GM19463 (cell line): ENCODE results near the gene PALM.
"Not testable (repeated sequence)": the region's sequence is repeated elsewhere in the genome, so short reads cannot be mapped to it uniquely, and the experiment has no call there.

ENCODE experiments used
- ATAC-seq: cut with Tn5 transposase; IDR thresholded peaks from one replicate; pipeline ENCODE4 v1.9.1; 2021; ENCODE audit warnings: mild to moderate bottlenecking, moderate library complexity; ENCODE audit not compliant: unreplicated experiment

PALM gene

DNA sequence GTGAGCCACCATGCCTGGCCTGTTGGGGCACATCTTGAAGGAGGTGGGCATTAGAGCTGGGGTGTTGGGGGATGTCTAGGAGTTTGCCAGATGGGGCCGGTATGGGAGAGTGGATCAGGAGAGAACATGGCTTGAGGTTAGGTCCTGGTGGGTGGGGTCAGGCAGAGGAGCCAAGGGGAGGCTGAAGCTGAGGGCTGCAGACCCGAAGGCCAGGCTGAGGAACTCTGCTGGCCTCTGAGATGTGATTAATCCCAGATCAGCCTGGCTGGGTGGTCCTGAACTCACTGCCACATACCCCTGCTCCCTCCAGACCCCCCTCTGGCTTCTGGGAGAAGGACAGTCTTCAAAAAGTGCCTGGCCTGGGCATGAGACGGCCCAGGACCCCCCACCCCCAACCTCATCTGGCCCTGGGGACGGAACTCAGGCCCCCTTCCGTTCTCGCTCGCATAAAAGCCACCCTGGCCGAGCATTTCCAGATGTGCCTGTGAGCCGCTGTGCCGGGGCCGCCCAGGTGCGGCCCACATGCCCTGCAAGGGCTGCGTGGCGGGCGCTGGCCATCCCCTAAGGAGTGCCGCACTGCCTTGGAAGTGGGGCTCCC, 29.8 kb upstream of the PALM start:
- no peak for ATAC-seq

GRCh38 chr19:679418-680286, 29.1 kb upstream of the PALM start:
- peak; percentile 11 for ATAC-seq

GRCh38 chr19:680287-681028, 28.3 kb upstream of the PALM start:
- ATAC-seq = peak; percentile 80

GRCh38 chr19:681029-682019, 27.4 kb upstream of the PALM start:
- peak; percentile 42 for ATAC-seq

DNA sequence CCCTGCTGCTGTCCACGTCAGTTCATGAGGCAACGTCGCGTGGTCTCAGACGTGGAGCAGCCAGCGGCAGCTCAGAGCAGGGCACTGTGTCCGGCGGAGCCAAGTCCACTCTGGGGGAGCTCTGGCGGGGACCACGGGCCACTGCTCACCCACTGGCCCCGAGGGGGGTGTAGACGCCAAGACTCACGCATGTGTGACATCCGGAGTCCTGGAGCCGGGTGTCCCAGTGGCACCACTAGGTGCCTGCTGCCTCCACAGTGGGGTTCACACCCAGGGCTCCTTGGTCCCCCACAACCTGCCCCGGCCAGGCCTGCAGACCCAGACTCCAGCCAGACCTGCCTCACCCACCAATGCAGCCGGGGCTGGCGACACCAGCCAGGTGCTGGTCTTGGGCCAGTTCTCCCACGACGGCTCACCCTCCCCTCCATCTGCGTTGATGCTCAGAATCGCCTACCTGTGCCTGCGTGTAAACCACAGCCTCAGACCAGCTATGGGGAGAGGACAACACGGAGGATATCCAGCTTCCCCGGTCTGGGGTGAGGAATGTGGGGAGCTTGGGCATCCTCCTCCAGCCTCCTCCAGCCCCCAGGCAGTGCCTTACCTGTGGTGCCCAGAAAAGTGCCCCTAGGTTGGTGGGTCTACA, 25.9 kb upstream of the PALM start:
- ATAC-seq = no peak

DNA sequence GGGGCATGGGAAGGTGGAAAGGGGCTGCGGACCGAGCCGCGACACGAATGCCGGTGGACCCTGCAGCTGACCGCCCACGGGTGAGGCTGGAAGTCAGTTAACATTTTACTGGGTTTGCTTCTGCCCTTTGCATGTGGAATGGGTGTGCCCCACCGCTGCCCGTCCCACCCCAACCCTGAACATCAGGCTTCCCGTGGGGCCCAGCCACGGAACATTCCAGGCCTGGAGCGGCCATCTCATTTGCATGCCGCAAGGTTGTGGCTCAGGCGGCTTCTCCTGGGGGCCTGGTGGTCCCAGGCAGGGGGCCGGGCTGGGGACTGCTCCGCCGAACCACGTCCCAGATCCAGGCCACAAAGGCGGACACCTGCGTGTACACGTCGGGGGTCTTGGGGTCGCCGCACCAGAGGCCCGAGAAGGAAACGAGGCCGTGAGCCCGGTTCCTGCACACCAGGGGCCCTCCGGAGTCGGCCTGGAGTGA, 23.2 kb upstream of the PALM start:
- ATAC-seq = no peak

DNA sequence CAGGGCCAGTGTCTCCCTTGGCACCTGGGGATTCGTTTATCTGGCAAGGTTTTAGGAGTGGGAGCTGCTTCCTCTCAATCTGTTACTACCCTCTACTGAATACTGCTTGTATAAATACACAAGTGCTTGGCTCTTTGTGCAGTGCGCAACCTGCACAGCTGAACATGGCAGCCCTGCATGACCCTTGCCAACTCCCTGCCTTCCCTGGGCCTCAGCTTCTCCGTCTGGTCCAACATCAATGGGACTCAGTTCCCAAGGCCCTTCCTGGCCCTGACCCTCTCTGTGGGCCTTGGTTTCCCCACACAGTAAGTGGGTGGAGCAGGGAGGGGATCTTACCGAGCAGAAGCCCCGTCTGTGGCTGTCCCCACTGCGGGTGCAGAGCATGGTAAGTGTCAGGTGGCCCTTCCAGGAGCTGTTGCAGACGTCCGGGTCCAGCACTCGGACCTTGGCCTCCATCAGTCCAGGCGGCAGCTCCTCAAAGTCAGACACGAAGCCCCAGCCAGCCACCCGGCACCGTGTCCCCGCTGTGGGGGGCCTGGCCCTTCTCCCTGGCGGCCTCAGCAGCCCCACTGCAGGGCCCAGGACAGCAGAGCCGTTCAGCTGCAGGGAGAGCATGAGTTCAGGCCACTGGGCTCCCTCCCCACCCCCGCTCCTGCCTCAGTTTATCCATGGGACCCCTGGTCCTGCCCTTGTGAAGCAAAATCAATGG, 22.0 kb upstream of the PALM start:
- no peak for ATAC-seq

GRCh38 chr19:687569-688166, 21.1 kb upstream of the PALM start:
- no peak for ATAC-seq

DNA sequence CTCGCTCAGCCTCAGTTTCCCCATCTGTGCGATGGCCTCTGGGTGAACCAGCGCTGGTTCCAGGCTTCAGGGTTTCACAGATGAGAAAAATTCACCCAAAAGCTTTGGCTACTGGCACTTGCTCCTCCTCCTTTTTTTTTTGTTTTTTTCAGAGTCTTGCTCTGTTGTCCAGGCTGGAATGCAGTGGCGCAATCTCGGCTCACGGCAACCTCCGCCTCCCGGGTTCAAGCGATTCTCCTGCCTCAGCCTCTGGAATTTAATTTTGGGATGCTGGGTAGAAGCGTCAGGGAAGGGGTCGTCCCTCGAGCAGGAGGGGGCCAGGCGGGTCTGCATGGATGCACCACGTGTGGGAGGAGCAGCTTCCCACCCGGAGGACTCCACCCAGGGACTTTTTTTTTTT, 20.5 kb upstream of the PALM start:
- ATAC-seq = no peak

DNA sequence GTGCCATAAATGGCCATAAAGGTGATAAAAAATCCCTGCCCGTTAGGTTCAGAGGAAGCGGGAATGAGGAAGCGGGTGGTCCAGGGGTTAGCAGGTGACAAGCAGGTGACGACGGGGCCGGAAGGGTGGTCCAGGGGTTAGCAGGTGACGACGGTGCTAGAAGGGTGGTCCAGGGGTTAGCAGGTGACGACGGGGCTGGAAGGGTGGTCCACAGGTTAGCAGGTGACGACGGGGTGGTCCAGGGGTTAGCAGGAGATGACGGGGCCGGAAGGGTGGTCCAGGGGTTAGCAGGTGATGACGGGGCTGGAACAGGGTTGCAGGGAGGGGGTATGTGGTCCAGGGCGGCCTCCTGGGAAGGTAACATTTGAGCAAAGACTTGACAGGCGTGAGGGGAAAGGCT, 19.7 kb upstream of the PALM start:
- no peak for ATAC-seq

DNA sequence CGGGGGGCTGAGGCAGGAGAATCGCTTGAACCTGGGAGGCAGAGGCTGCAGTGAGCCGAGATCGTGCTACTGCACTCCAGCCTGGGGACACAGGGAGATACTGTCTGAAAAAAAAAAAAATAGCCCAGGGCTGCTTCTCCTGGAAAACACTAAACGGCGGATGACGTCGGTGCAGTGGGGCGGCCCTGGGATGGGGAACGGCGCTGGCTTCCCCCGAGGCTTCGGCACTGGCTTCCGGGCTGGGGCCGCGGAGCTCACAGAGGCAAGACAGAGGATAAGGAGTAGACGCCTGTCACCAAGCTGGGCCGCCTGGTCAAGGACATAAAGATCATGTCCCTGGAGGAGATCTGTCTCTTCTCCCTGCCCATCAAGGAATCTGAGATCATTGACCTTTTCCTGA, 18.5 kb upstream of the PALM start:
- no peak for ATAC-seq

- no peak for ATAC-seq
Measured at GRCh38 chr19:694481-695351, 14.0 kb upstream of the PALM start.

GRCh38 chr19:695352-695949, 13.3 kb upstream of the PALM start, which contains the start of gene PRSS57:
TSS of gene PRSS57 (minus strand) at chr19:695452. CDS start at chr19:695430, 22 bp downstream.
- no peak for ATAC-seq

GRCh38 chr19:698529-698928, 10.2 kb upstream of the PALM start:
- ATAC-seq = not testable (repeated sequence)

DNA sequence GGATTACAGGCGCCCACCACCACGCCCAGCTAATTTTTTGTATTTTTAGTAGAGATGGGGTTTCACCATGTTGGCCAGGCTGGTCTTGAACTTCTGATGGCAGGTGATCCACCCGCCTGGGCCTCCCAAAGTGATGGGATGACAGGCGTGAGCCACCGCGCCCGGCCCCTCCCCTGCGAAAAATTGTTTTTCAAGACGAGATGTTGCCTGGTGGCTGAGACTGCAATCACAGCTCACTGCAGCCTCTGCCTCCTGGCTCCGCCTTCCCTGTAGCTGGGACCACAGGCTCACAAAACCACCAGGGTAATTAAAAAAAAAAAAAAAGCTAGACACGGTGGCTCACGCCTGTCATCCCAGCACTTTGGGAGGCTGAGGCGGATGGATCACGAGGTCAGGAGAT, 8.8 kb upstream of the PALM start:
- ATAC-seq = not testable (repeated sequence)

DNA sequence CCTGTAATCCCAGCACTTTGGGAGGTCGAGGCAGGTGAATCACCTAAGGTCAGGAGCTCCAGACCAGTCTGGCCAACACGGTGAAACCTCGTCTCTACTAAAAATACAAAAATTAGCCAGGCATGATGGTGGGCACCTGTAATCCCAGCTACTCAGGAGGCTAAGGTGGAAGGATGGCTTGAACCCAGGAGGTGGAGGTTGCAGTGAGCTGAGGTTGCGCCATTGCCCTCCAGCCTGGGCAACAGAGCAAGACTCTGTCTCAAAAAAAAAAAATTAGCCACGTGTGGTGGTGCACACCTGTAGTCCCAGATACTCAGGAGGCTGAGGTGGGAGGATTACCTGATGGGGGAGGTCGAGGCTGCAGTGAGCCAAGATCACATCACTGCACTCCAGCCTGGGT, 5.9 kb upstream of the PALM start:
- ATAC-seq = not testable (repeated sequence)

DNA sequence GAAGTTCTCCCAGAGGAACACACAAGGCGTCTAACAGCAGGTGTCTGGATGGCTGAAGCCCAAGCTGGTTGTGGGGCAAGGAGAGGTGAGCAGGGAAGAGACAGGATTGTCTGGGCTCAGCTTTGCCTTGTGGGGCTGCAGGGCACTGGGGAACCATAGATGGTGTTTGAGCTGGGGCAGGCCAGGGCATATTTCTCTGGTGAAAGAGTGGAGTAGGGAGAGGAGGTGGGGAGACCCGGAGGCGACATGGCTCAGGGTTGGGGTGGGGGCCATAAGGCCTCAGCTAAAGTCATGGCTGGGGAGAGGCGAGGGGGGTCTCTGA, 5.4 kb upstream of the PALM start:
- ATAC-seq = no peak
